Measurements from ENCODE around the gene CSTB.

GRCh38 chr21:43759651-43760050, 16.5 kb downstream of the CSTB start:
- TF ChIP-seq POLR2A (IDR thresholded peaks at IDR 0.05; ENCODE audit: low read depth, low read length) (no peak), TAF1 (IDR thresholded peaks at IDR 0.05; ENCODE audit: low read depth, low read length) (no peak)

Data from GM12891 (cell line).